LHCN-M2 (cell line): Measurements from ENCODE around the gene ZNF776. TPM values are rescaled to one million over a fixed set of nuclear protein-coding genes. Genes with fewer than 3 reads are reported as not detected.
"Not testable (repeated sequence)": the region's sequence is repeated elsewhere in the genome, so short reads cannot be mapped to it uniquely, and the experiment has no call there.

ENCODE experiments used
- DNase-seq: peaks from one replicate; pipeline ENCODE4 v3.0.0-alpha.2; 2012; ENCODE audit warnings: low read depth
- total RNA-seq: library from RNA; depleted of rRNA; stranded (reverse); fragments of >200 nt; gene quantifications from 2 replicates; pipeline ENCODE4 v1.2.3, GENCODE V29; 2014; rRNA removed

Gene ZNF776
- total RNA-seq, 1 experiment from 2014 or later = 12.4 TPM

GRCh38 chr19:57778336-57778735, 31.7 kb downstream of the ZNF776 start:
- DNase-seq = no peak

GRCh38 chr19:57779220-57779845, 32.7 kb downstream of the ZNF776 start:
- no peak for DNase-seq

- no peak for DNase-seq
Measured at GRCh38 chr19:57786286-57786685, 39.7 kb downstream of the ZNF776 start.

- DNase-seq = no peak
Measured at GRCh38 chr19:57786906-57787305, 40.3 kb downstream of the ZNF776 start.

GRCh38 chr19:57788114-57788692, 41.6 kb downstream of the ZNF776 start:
- DNase-seq = no peak

GRCh38 chr19:57789288-57789687, 42.7 kb downstream of the ZNF776 start:
- no peak for DNase-seq

GRCh38 chr19:57796580-57796979, 50.0 kb downstream of the ZNF776 start:
- not testable (repeated sequence) for DNase-seq

- no peak for DNase-seq
Measured at GRCh38 chr19:57800696-57801095, 54.1 kb downstream of the ZNF776 start.

- DNase-seq = no peak
Measured at GRCh38 chr19:57802269-57802668, 55.7 kb downstream of the ZNF776 start.

- no peak for DNase-seq
Measured at GRCh38 chr19:57803265-57803593, 56.6 kb downstream of the ZNF776 start.

- DNase-seq = peak; percentile 88
Measured at GRCh38 chr19:57803594-57804325, 57.1 kb downstream of the ZNF776 start.

- DNase-seq = no peak
Measured at GRCh38 chr19:57807541-57807940, 60.9 kb downstream of the ZNF776 start.

Other genes with a start within 250 kb of the ZNF776 start
- 6.3 and 11.3 TPM in 2 replicates for gene ZNF773, start 246.9 kb upstream of the ZNF776 start, total RNA-seq
- gene ZNF549, start 219.5 kb upstream of the ZNF776 start, total RNA-seq = 5.9 and 6.0 TPM in 2 replicates
- 7.6 and 9.1 TPM in 2 replicates for gene ZNF550, start 187.0 kb upstream of the ZNF776 start, total RNA-seq
- 5.4 and 6.9 TPM in 2 replicates for gene ZNF416, start 167.9 kb upstream of the ZNF776 start, total RNA-seq
- gene ZIK1, start 162.7 kb upstream of the ZNF776 start, total RNA-seq = 5.1 and 5.4 TPM in 2 replicates
- 11.1 and 16.2 TPM in 2 replicates for gene ZNF530, start 146.9 kb upstream of the ZNF776 start, total RNA-seq
- 22.3 and 22.9 TPM in 2 replicates for gene ZNF134, start 132.6 kb upstream of the ZNF776 start, total RNA-seq
- 11.4 and 12.1 TPM in 2 replicates for gene ZNF211, start 113.6 kb upstream of the ZNF776 start, total RNA-seq
- 0.11 TPM in 1 of 2 replicates, not detected in the other for gene ZSCAN4, start 77.9 kb upstream of the ZNF776 start, total RNA-seq
- gene ZNF551, start 64.8 kb upstream of the ZNF776 start, total RNA-seq = 8.9 and 12.3 TPM in 2 replicates
- gene ZNF154, start 37.6 kb upstream of the ZNF776 start, total RNA-seq = 0.96 and 1.1 TPM in 2 replicates
- 4.2 TPM in 2 replicates for gene ZNF671, start 19.2 kb upstream of the ZNF776 start, total RNA-seq
- 9.6 and 12.2 TPM in 2 replicates for gene ZNF586, start 22.9 kb downstream of the ZNF776 start, total RNA-seq
- 2.2 and 3.5 TPM in 2 replicates for gene ZNF552, start 68.1 kb downstream of the ZNF776 start, total RNA-seq
- 6.8 and 7.0 TPM in 2 replicates for gene ZNF587B, start 83.5 kb downstream of the ZNF776 start, total RNA-seq
- 6.9 and 11.5 TPM in 2 replicates for gene ZNF587, start 103.0 kb downstream of the ZNF776 start, total RNA-seq
- 4.9 and 6.9 TPM in 2 replicates for gene ZNF814, start 142.2 kb downstream of the ZNF776 start, total RNA-seq
- 9.3 and 10.8 TPM in 2 replicates for gene ZNF417, start 169.8 kb downstream of the ZNF776 start, total RNA-seq
- 1.5 and 2.4 TPM in 2 replicates for gene ZNF418, start 188.6 kb downstream of the ZNF776 start, total RNA-seq
- gene ZNF256, start 200.9 kb downstream of the ZNF776 start, total RNA-seq = 2.9 and 3.7 TPM in 2 replicates
- gene C19orf18, start 227.7 kb downstream of the ZNF776 start, total RNA-seq = not detected in 2 replicates